OCI-LY7 (cell line): Measurements from ENCODE around the gene PKIB. TPM values are rescaled to one million over a fixed set of nuclear protein-coding genes. Genes with fewer than 3 reads are reported as not detected.

Experiments used
- BruUV-seq: library from RNA; stranded (reverse); fragments of 400-500 nt; replicated peaks from 2 replicates; lab custom pipeline; 2021; lab: Mats Ljungman, UMichigan
- CTCF ChIA-PET: fragments of 300-600 bp; sonication (Branson Sonifier 250); formaldehyde crosslinking; loops from one replicate; lab custom pipeline; 2022; ENCODE audit warnings: antibody characterized with exemption; ENCODE audit not compliant: unreplicated experiment; lab: Charles Lee
- POLR2A ChIA-PET: fragments of 300-600 bp; sonication (Branson Sonifier 250); formaldehyde crosslinking; loops from one replicate; lab custom pipeline; 2022; ENCODE audit warnings: antibody characterized with exemption; lab: Charles Lee
- DNase-seq: peaks from one replicate; pipeline ENCODE4 v3.0.0-alpha.2; 2015; ENCODE audit warnings: low spot score
- H2AFZ ChIP-seq: fragments of 200-600 bp; sonication (generic), shearing (Covaris generic); 2 replicates; pipeline ENCODE4 v1.6.1; 2014; ENCODE audit warnings: mild to moderate bottlenecking, antibody characterized with exemption, low read length, moderate library complexity
- H3K27ac ChIP-seq: fragments of 200-600 bp; sonication (generic); 2 replicates; pipeline ENCODE4 v1.5.1; 2014; ENCODE audit warnings: mixed run types, low read depth, mild to moderate bottlenecking, moderate library complexity, low read length, inconsistent platforms; ENCODE audit not compliant: poor library complexity, severe bottlenecking
- H3K36me3 ChIP-seq: fragments of 200-600 bp; sonication (generic); 2 replicates; pipeline ENCODE4 v1.6.1; 2014; ENCODE audit warnings: mild to moderate bottlenecking, antibody characterized with exemption, low read length, moderate library complexity, mixed read lengths; ENCODE audit not compliant: insufficient read depth
- H3K4me1 ChIP-seq: fragments of 200-600 bp; sonication (generic); 2 replicates; pipeline ENCODE4 v1.5.1; 2014; ENCODE audit warnings: mild to moderate bottlenecking, low read length; ENCODE audit not compliant: insufficient read depth, poor library complexity, severe bottlenecking
- H3K4me2 ChIP-seq: fragments of 200-600 bp; sonication (generic); 2 replicates; pipeline ENCODE4 v1.6.1; 2014; ENCODE audit warnings: mild to moderate bottlenecking, low read length
- H3K4me3 ChIP-seq: fragments of 200-600 bp; sonication (generic); 2 replicates; pipeline ENCODE4 v1.5.1; 2014; ENCODE audit warnings: mild to moderate bottlenecking, low read depth, low read length; ENCODE audit not compliant: poor library complexity, severe bottlenecking
- H3K79me2 ChIP-seq: fragments of 200-600 bp; sonication (generic); 2 replicates; pipeline ENCODE4 v1.6.1; 2016; ENCODE audit warnings: low read depth, mild to moderate bottlenecking, low read length, moderate library complexity, mixed read lengths; ENCODE audit not compliant: insufficient read depth
- H3K9me2 ChIP-seq: fragments of 200-600 bp; sonication (generic); 2 replicates; pipeline ENCODE4 v1.6.1; 2016; ENCODE audit warnings: mild to moderate bottlenecking, low read length, mixed read lengths; ENCODE audit not compliant: insufficient read depth
- H3K9me3 ChIP-seq: fragments of 200-600 bp; sonication (generic); 2 replicates; pipeline ENCODE4 v1.6.1; 2014; ENCODE audit warnings: mild to moderate bottlenecking, mixed run types, low read length, mixed read lengths
- H4K20me1 ChIP-seq: fragments of 200-600 bp; sonication (generic); 2 replicates; pipeline ENCODE4 v1.6.1; 2014; ENCODE audit warnings: mild to moderate bottlenecking, antibody characterized with exemption, low read length, moderate library complexity, mixed read lengths; ENCODE audit not compliant: insufficient read depth
- CTCF ChIP-seq: fragments of 200-600 bp; sonication (generic); conservative IDR thresholded peaks from 2 replicates; pipeline ENCODE4 v1.5.1; 2014; ENCODE audit warnings: mild to moderate bottlenecking, antibody characterized with exemption, low read length, moderate library complexity, mixed read lengths
- EZH2phosphoT487 ChIP-seq: fragments of 200-600 bp; sonication (generic); IDR thresholded peaks from 2 replicates; pipeline ENCODE4 v1.6.1; 2018; ENCODE audit warnings: low read depth, borderline replicate concordance, mild to moderate bottlenecking, mixed run types, antibody characterized with exemption, low read length, moderate library complexity, mixed read lengths
- intact Hi-C: fragments of 100-400 bp; cut with micrococcal nuclease; formaldehyde crosslinking; loops from one replicate; pipeline ENCODE4 v1.10.0; 2022; ENCODE audit not compliant: unreplicated experiment
- total RNA-seq, 2 experiments: library from RNA; depleted of rRNA in 1 of 2; stranded (reverse); fragments of >200 nt in 1 of 2; shearing (Covaris generic) in 1 of 2; gene quantifications; 2 replicates each; pipeline ENCODE4 v1.2.3, GENCODE V29; 2014 to 2022

Gene PKIB
- total RNA-seq, 2 experiments from 2014 or later = 0.46 TPM; not detected in 1

GRCh38 chr6:122616877-122617276 lies 6.7 kb downstream of the PKIB start:
- H3K36me3 ChIP-seq = no peaks in the 10 kb centered on the region
- H2AFZ ChIP-seq = no peak overlapping the region
- H3K27ac ChIP-seq = no peak overlapping the region
- no peaks in the 10 kb centered on the region for H3K4me1 ChIP-seq
- POLR2A ChIA-PET = interaction anchor here (0.7 to 1.3 kb wide), 3 partner anchors 15 to 1204 kb away, joined by 3 read pairs; no protein-coding TSS in a partner anchor
- CTCF ChIA-PET = no interaction called here
- no peaks in the 10 kb centered on the region for H4K20me1 ChIP-seq
- no peaks in the 10 kb centered on the region for H3K79me2 ChIP-seq
- no peak for DNase-seq
- H3K9me3 ChIP-seq = no peaks in the 10 kb centered on the region
- H3K4me2 ChIP-seq = no peak overlapping the region
- H3K9me2 ChIP-seq = no peaks in the 10 kb centered on the region
- TF ChIP-seq EZH2phosphoT487 (no peak), CTCF (no peak)
- intact Hi-C loops = no loop called here
- H3K4me3 ChIP-seq = no peak overlapping the region
- BruUV-seq = no TSS peak

GRCh38 chr6:122619309-122619708 lies 9.1 kb downstream of the PKIB start:
- no TSS peak for BruUV-seq
- Histone ChIP-seq H3K4me2 (no peak overlapping the region), H3K4me3 (no peak overlapping the region), H3K9me3 (no peaks in the 10 kb centered on the region), H3K79me2 (no peaks in the 10 kb centered on the region), H3K27ac (no peak overlapping the region), H3K36me3 (no peaks in the 10 kb centered on the region), H2AFZ (no peak overlapping the region), H4K20me1 (no peaks in the 10 kb centered on the region), H3K4me1 (no peaks in the 10 kb centered on the region), H3K9me2 (no peaks in the 10 kb centered on the region)
- TF ChIP-seq EZH2phosphoT487 (no peak), CTCF (no peak)
- ChIA-PET CTCF (no interaction called here), POLR2A (interaction anchor here (1.0 kb wide), 1 partner anchor 17 kb away, joined by 3 read pairs; no protein-coding TSS in a partner anchor)
- intact Hi-C loops = no loop called here
- DNase-seq = no peak

GRCh38 chr6:122620428-122620827 lies 10.2 kb downstream of the PKIB start:
- no peaks in the 10 kb centered on the region for H3K79me2 ChIP-seq
- CTCF ChIA-PET = no interaction called here
- H4K20me1 ChIP-seq = no peaks in the 10 kb centered on the region
- no peak overlapping the region for H3K4me3 ChIP-seq
- H3K9me2 ChIP-seq = no peaks in the 10 kb centered on the region
- H3K4me1 ChIP-seq = no peaks in the 10 kb centered on the region
- POLR2A ChIA-PET = interaction anchor here (0.8 kb wide), 1 partner anchor 12 kb away, joined by 3 read pairs; no protein-coding TSS in a partner anchor
- no peaks in the 10 kb centered on the region for H3K9me3 ChIP-seq
- TF ChIP-seq CTCF (no peak), EZH2phosphoT487 (no peak)
- no peaks in the 10 kb centered on the region for H3K36me3 ChIP-seq
- no peak overlapping the region for H2AFZ ChIP-seq
- H3K27ac ChIP-seq = no peak overlapping the region
- intact Hi-C loops = no loop called here
- no peak for DNase-seq
- BruUV-seq = no TSS peak
- no peak overlapping the region for H3K4me2 ChIP-seq
